BJ (cell line): ENCODE results near the gene DNMT1. TPM values are rescaled to one million over a fixed set of nuclear protein-coding genes. Genes with fewer than 3 reads are reported as not detected.

Source experiments
- CTCF ChIA-PET: fragments of 350-600 bp; formaldehyde crosslinking; extraction: SDS; loops from one replicate; lab custom pipeline; 2021; ENCODE audit warnings: antibody characterized with exemption, inconsistent platforms; lab: Yijun Ruan, JAX
- POLR2A ChIA-PET: fragments of 300-600 bp; sonication (Branson Sonifier 250); formaldehyde crosslinking; extraction: SDS; loops from one replicate; lab custom pipeline; 2021; ENCODE audit warnings: antibody characterized with exemption; lab: Charles Lee
- DNase-seq: peaks from one replicate; pipeline ENCODE4 v3.0.0-alpha.2; 2011; ENCODE audit warnings: low read depth
- H3K27me3 ChIP-seq: 2 replicates; pipeline ENCODE4 v1.6.0; 2011; ENCODE audit warnings: low read length; ENCODE audit not compliant: control insufficient read depth, insufficient read depth
- H3K36me3 ChIP-seq: 2 replicates; pipeline ENCODE4 v1.5.1; 2011; ENCODE audit warnings: low read length; ENCODE audit not compliant: control insufficient read depth, insufficient read depth
- H3K4me3 ChIP-seq: 2 replicates; pipeline ENCODE4 v1.5.1; 2011; ENCODE audit warnings: low read depth, mild to moderate bottlenecking, control low read depth, low read length
- CTCF ChIP-seq: IDR thresholded peaks from 2 replicates; pipeline ENCODE4 v1.5.1; 2011; ENCODE audit warnings: low read depth, mild to moderate bottlenecking, control low read depth, inconsistent platforms, low read length, moderate library complexity; ENCODE audit not compliant: insufficient read depth
- polyA plus RNA-seq: library from polyadenylated mRNA; depleted of rRNA; stranded (reverse); fragments of >200 nt; gene quantifications from 2 replicates; pipeline ENCODE4 v1.2.3, GENCODE V29; 2011

Gene DNMT1
- polyA plus RNA-seq, 1 experiment, result 31.5 TPM

GRCh38 chr19:10093295-10094186 is 101.2 kb downstream of the DNMT1 start:
- ChIA-PET POLR2A (no interaction called here), CTCF (interaction anchor here (1.7 kb wide), 1 partner anchor 66 kb away, joined by 3 read pairs; no protein-coding TSS in a partner anchor)
- Histone ChIP-seq H3K27me3 (no peaks in the 10 kb centered on the region), H3K36me3 (peaks cover 16% of the 10 kb centered on the region), H3K4me3 (no peak overlapping the region)
- no peak for DNase-seq
- TF ChIP-seq CTCF, result no peak

GRCh38 chr19:10092648-10093294 is 102.0 kb downstream of the DNMT1 start:
- DNase-seq, result no peak
- peaks cover 16% of the 10 kb centered on the region for H3K36me3 ChIP-seq
- H3K4me3 ChIP-seq, result no peak overlapping the region
- ChIA-PET CTCF (interaction anchor here (1.7 kb wide), 1 partner anchor 65 kb away, joined by 3 read pairs; no protein-coding TSS in a partner anchor), POLR2A (no interaction called here)
- no peaks in the 10 kb centered on the region for H3K27me3 ChIP-seq
- no peak for TF ChIP-seq CTCF

GRCh38 chr19:10091895-10092641 is 102.7 kb downstream of the DNMT1 start:
- Histone ChIP-seq H3K36me3 (peaks cover 16% of the 10 kb centered on the region), H3K27me3 (no peaks in the 10 kb centered on the region), H3K4me3 (no peak overlapping the region)
- no peak for DNase-seq
- ChIA-PET CTCF (interaction anchor here (1.7 kb wide), 1 partner anchor 64 kb away, joined by 3 read pairs; no protein-coding TSS in a partner anchor), POLR2A (no interaction called here)
- TF ChIP-seq CTCF, result no peak

- POLR2A ChIA-PET, result no interaction called here
- Histone ChIP-seq H3K4me3 (no peak overlapping the region), H3K27me3 (no peaks in the 10 kb centered on the region), H3K36me3 (peaks cover 16% of the 10 kb centered on the region)
- DNase-seq, result no peak
- TF ChIP-seq CTCF, result no peak
- CTCF ChIA-PET, result no interaction called here
Observed at GRCh38 chr19:10091370-10091687, 103.4 kb downstream of the DNMT1 start.
